ENCODE data around the gene EGFL7. TPM values are rescaled to one million over a fixed set of nuclear protein-coding genes. Genes with fewer than 3 reads are reported as not detected.

The EGFL7 gene
- total and polyA plus RNA-seq, 2 of the 13 experiments (the other 11 are each of a cell fraction or from before 2014, with no cell fraction given) = 0.20 to 5.1 TPM

DNA sequence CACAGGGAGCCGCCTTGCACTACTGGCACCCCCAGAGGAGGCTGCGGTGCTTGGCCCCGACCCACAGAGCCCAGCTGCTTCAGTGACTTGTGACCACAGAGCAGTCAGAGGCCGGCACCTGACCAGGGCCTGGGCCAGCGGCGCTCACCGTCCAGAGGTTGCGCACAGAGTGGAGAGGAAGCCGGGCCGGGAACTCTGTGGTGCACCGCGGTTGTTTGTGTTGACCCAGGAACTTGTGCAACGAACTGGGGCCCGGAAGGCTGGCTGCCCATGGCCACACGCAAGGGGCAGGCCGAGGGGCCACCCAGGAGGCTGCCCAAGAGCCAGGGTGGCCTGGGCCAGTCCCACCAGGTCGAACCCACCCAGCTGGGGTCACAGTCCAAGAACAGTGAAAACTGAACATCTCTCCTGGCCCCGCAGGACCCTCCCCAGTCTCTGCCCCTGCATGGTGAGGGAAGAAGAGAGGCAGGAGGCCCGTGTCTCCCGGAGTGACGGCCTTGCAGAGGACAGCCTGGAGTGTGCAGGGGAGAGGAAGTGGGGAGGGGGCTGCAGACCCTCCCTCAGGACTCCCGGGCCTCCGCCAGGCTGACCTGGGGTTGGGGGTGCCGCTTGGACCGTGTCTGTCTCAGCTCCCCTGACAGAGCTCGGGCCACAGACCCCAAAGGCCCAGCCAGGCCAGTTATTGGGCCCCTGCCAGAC, 42.8 kb upstream of the EGFL7 start (continued):
- TF ChIP-seq, protein P1, sequence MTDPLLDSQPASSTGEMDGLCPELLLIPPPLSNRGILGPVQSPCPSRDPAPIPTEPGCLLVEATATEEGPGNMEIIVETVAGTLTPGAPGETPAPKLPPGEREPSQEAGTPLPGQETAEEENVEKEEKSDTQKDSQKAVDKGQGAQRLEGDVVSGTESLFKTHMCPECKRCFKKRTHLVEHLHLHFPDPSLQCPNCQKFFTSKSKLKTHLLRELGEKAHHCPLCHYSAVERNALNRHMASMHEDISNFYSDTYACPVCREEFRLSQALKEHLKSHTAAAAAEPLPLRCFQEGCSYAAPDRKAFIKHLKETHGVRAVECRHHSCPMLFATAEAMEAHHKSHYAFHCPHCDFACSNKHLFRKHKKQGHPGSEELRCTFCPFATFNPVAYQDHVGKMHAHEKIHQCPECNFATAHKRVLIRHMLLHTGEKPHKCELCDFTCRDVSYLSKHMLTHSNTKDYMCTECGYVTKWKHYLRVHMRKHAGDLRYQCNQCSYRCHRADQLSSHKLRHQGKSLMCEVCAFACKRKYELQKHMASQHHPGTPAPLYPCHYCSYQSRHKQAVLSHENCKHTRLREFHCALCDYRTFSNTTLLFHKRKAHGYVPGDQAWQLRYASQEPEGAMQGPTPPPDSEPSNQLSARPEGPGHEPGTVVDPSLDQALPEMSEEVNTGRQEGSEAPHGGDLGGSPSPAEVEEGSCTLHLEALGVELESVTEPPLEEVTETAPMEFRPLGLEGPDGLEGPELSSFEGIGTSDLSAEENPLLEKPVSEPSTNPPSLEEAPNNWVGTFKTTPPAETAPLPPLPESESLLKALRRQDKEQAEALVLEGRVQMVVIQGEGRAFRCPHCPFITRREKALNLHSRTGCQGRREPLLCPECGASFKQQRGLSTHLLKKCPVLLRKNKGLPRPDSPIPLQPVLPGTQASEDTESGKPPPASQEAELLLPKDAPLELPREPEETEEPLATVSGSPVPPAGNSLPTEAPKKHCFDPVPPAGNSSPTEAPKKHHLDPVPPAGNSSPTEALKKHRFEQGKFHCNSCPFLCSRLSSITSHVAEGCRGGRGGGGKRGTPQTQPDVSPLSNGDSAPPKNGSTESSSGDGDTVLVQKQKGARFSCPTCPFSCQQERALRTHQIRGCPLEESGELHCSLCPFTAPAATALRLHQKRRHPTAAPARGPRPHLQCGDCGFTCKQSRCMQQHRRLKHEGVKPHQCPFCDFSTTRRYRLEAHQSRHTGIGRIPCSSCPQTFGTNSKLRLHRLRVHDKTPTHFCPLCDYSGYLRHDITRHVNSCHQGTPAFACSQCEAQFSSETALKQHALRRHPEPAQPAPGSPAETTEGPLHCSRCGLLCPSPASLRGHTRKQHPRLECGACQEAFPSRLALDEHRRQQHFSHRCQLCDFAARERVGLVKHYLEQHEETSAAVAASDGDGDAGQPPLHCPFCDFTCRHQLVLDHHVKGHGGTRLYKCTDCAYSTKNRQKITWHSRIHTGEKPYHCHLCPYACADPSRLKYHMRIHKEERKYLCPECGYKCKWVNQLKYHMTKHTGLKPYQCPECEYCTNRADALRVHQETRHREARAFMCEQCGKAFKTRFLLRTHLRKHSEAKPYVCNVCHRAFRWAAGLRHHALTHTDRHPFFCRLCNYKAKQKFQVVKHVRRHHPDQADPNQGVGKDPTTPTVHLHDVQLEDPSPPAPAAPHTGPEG (CRISPR knock-in tag; IDR thresholded peaks at IDR 0.05) = no peak
- TF ChIP-seq, protein P2, sequence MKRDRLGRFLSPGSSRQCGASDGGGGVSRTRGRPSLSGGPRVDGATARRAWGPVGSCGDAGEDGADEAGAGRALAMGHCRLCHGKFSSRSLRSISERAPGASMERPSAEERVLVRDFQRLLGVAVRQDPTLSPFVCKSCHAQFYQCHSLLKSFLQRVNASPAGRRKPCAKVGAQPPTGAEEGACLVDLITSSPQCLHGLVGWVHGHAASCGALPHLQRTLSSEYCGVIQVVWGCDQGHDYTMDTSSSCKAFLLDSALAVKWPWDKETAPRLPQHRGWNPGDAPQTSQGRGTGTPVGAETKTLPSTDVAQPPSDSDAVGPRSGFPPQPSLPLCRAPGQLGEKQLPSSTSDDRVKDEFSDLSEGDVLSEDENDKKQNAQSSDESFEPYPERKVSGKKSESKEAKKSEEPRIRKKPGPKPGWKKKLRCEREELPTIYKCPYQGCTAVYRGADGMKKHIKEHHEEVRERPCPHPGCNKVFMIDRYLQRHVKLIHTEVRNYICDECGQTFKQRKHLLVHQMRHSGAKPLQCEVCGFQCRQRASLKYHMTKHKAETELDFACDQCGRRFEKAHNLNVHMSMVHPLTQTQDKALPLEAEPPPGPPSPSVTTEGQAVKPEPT (CRISPR knock-in tag; IDR thresholded peaks at IDR 0.05; ENCODE audit: low read depth) = peak; percentile 68; the same call in 1 of the 2 replicates
- TF ChIP-seq, protein P3, sequence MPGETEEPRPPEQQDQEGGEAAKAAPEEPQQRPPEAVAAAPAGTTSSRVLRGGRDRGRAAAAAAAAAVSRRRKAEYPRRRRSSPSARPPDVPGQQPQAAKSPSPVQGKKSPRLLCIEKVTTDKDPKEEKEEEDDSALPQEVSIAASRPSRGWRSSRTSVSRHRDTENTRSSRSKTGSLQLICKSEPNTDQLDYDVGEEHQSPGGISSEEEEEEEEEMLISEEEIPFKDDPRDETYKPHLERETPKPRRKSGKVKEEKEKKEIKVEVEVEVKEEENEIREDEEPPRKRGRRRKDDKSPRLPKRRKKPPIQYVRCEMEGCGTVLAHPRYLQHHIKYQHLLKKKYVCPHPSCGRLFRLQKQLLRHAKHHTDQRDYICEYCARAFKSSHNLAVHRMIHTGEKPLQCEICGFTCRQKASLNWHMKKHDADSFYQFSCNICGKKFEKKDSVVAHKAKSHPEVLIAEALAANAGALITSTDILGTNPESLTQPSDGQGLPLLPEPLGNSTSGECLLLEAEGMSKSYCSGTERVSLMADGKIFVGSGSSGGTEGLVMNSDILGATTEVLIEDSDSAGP (CRISPR knock-in tag; IDR thresholded peaks at IDR 0.05; ENCODE audit: borderline replicate concordance) = peak; percentile 58; the same call in 1 of the 2 replicates
- TF ChIP-seq ZNF768 (CRISPR knock-in tag; IDR thresholded peaks at IDR 0.05) (no peak), ZNF761 (CRISPR knock-in tag; conservative IDR thresholded peaks at IDR 0.05) (no peak), POGZ (CRISPR knock-in tag; IDR thresholded peaks at IDR 0.05) (peak; percentile 9; the same call in 1 of the 2 replicates), CENPX (CRISPR knock-in tag; IDR thresholded peaks at IDR 0.05) (no peak), MZF1 (CRISPR knock-in tag; IDR thresholded peaks at IDR 0.05; ENCODE audit: borderline replicate concordance) (no peak), KDM4B (CRISPR knock-in tag; IDR thresholded peaks at IDR 0.05) (0 out of 2 replicates have a peak, but pooled peaks have one; percentile 31), ZBTB7A (CRISPR knock-in tag; IDR thresholded peaks at IDR 0.05) (peak; percentile 83), ZNF839 (CRISPR knock-in tag; IDR thresholded peaks at IDR 0.05; ENCODE audit: borderline replicate concordance) (no peak)
- TF ChIP-seq, protein P4, sequence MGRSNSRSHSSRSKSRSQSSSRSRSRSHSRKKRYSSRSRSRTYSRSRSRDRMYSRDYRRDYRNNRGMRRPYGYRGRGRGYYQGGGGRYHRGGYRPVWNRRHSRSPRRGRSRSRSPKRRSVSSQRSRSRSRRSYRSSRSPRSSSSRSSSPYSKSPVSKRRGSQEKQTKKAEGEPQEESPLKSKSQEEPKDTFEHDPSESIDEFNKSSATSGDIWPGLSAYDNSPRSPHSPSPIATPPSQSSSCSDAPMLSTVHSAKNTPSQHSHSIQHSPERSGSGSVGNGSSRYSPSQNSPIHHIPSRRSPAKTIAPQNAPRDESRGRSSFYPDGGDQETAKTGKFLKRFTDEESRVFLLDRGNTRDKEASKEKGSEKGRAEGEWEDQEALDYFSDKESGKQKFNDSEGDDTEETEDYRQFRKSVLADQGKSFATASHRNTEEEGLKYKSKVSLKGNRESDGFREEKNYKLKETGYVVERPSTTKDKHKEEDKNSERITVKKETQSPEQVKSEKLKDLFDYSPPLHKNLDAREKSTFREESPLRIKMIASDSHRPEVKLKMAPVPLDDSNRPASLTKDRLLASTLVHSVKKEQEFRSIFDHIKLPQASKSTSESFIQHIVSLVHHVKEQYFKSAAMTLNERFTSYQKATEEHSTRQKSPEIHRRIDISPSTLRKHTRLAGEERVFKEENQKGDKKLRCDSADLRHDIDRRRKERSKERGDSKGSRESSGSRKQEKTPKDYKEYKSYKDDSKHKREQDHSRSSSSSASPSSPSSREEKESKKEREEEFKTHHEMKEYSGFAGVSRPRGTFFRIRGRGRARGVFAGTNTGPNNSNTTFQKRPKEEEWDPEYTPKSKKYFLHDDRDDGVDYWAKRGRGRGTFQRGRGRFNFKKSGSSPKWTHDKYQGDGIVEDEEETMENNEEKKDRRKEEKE (IDR thresholded peaks at IDR 0.05) = no peak
- TF ChIP-seq, protein P5, sequence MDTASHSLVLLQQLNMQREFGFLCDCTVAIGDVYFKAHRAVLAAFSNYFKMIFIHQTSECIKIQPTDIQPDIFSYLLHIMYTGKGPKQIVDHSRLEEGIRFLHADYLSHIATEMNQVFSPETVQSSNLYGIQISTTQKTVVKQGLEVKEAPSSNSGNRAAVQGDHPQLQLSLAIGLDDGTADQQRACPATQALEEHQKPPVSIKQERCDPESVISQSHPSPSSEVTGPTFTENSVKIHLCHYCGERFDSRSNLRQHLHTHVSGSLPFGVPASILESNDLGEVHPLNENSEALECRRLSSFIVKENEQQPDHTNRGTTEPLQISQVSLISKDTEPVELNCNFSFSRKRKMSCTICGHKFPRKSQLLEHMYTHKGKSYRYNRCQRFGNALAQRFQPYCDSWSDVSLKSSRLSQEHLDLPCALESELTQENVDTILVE (CRISPR knock-in tag; IDR thresholded peaks at IDR 0.05) = peak; percentile 75
- TF ChIP-seq, protein P6, sequence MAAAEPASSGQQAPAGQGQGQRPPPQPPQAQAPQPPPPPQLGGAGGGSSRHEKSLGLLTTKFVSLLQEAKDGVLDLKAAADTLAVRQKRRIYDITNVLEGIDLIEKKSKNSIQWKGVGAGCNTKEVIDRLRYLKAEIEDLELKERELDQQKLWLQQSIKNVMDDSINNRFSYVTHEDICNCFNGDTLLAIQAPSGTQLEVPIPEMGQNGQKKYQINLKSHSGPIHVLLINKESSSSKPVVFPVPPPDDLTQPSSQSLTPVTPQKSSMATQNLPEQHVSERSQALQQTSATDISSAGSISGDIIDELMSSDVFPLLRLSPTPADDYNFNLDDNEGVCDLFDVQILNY (CRISPR knock-in tag; conservative IDR thresholded peaks at IDR 0.05) = no peak

Data from HepG2 (cell line).